ENCODE results near the gene LMX1B.

Gene LMX1B

GRCh38 chr9:126604059-126605055 is 9.4 kb upstream of the LMX1B start:
- no peak for DNase-seq (ENCODE audit: low read depth in 2 of 3, low spot score in 2 of 3)

GRCh38 chr9:126605792-126606482 is 7.8 kb upstream of the LMX1B start:
- no peak for DNase-seq (ENCODE audit: low read depth in 2 of 3, low spot score in 2 of 3)

GRCh38 chr9:126606483-126606870 is 7.3 kb upstream of the LMX1B start:
- DNase-seq (ENCODE audit: low read depth in 2 of 3, low spot score in 2 of 3), result no peak

- no peak for DNase-seq (ENCODE audit: low read depth in 2 of 3, low spot score in 2 of 3)
Measured at GRCh38 chr9:126607086-126607485, 6.6 kb upstream of the LMX1B start.

GRCh38 chr9:126607731-126608130 is 6.0 kb upstream of the LMX1B start:
- DNase-seq (ENCODE audit: low read depth in 2 of 3, low spot score in 2 of 3), result no peak

- DNase-seq (ENCODE audit: low read depth in 2 of 3, low spot score in 2 of 3), result no peak
Measured at GRCh38 chr9:126608551-126608950, 5.2 kb upstream of the LMX1B start.

GRCh38 chr9:126609191-126609590 is 4.5 kb upstream of the LMX1B start:
- DNase-seq (ENCODE audit: low read depth in 2 of 3, low spot score in 2 of 3), result no peak

GRCh38 chr9:126609711-126610388 is 3.9 kb upstream of the LMX1B start:
- DNase-seq (ENCODE audit: low read depth in 2 of 3, low spot score in 2 of 3), result no peak

- DNase-seq (ENCODE audit: low read depth in 2 of 3, low spot score in 2 of 3), result no peak
Measured at GRCh38 chr9:126611193-126611591, 2.5 kb upstream of the LMX1B start.

- peak; percentile 41 to 69 (median 50) for DNase-seq (ENCODE audit: low read depth in 2 of 3, low spot score in 2 of 3)
Measured at GRCh38 chr9:126611592-126612325, 2.0 kb upstream of the LMX1B start.

- no peak for DNase-seq (ENCODE audit: low read depth in 2 of 3, low spot score in 2 of 3)
Measured at GRCh38 chr9:126612326-126612812, 1.4 kb upstream of the LMX1B start.

- DNase-seq (ENCODE audit: low read depth in 2 of 3, low spot score in 2 of 3), result no peak
Measured at GRCh38 chr9:126612813-126613641, 701 bp upstream of the LMX1B start.

GRCh38 chr9:126614088-126614454 is 343 bp downstream of the LMX1B start:
- DNase-seq (ENCODE audit: low read depth in 2 of 3, low spot score in 2 of 3), result no peak

- no peak for DNase-seq (ENCODE audit: low read depth in 2 of 3, low spot score in 2 of 3)
Measured at GRCh38 chr9:126614455-126615244, 922 bp downstream of the LMX1B start.

- no peak for DNase-seq (ENCODE audit: low read depth in 2 of 3, low spot score in 2 of 3)
Measured at GRCh38 chr9:126615245-126615790, 1.6 kb downstream of the LMX1B start.

- DNase-seq (ENCODE audit: low read depth in 2 of 3, low spot score in 2 of 3), result no peak
Measured at GRCh38 chr9:126615791-126616447, 2.2 kb downstream of the LMX1B start.

- DNase-seq (ENCODE audit: low read depth in 2 of 3, low spot score in 2 of 3), result no peak
Measured at GRCh38 chr9:126616521-126616976, 2.8 kb downstream of the LMX1B start.
